ENCODE results near the gene FRMPD4. TPM values are rescaled to one million over a fixed set of nuclear protein-coding genes. Genes with fewer than 3 reads are reported as not detected.

The FRMPD4 gene
- total RNA-seq, 1 experiment from 2014 or later = not detected

- Histone ChIP-seq H2AFZ (ENCODE audit: low read length) (no peak overlapping the region), H3K27me3 (ENCODE audit: low read length) (no peaks in the 10 kb centered on the region), H3K36me3 (ENCODE audit: insufficient read depth, low read length) (no peaks in the 10 kb centered on the region), H3K9ac (ENCODE audit: low read length) (no peak overlapping the region), H3K27ac (ENCODE audit: low read length) (no peak overlapping the region), H3K4me1 (ENCODE audit: low read length) (no peaks in the 10 kb centered on the region), H3K79me2 (ENCODE audit: low read length) (no peaks in the 10 kb centered on the region), H3K9me3 (ENCODE audit: low read length) (no peaks in the 10 kb centered on the region), H3K4me3 (ENCODE audit: low read length) (no peak overlapping the region), H3K9me2 (replicated peaks; ENCODE audit: insufficient read depth, low read length) (no peaks in the 10 kb centered on the region), H4K20me1 (ENCODE audit: insufficient read depth, low read depth, low read length) (no peaks in the 10 kb centered on the region), H3K4me2 (ENCODE audit: low read depth, low read length, poor library complexity, severe bottlenecking) (no peak overlapping the region)
- DNase-seq = no peak
These were observed 176.4 kb downstream of the FRMPD4 start for GRCh38 chrX:12314651-12315050.

GRCh38 chrX:12315526-12315925 lies 177.3 kb downstream of the FRMPD4 start:
- H3K4me2 ChIP-seq (ENCODE audit: low read depth, low read length, poor library complexity, severe bottlenecking) = no peak overlapping the region
- no peak overlapping the region for H3K9ac ChIP-seq (ENCODE audit: low read length)
- no peaks in the 10 kb centered on the region for H3K4me1 ChIP-seq (ENCODE audit: low read length)
- H3K9me2 ChIP-seq (replicated peaks; ENCODE audit: insufficient read depth, low read length) = no peaks in the 10 kb centered on the region
- H3K79me2 ChIP-seq (ENCODE audit: low read length) = no peaks in the 10 kb centered on the region
- no peaks in the 10 kb centered on the region for H3K27me3 ChIP-seq (ENCODE audit: low read length)
- H3K9me3 ChIP-seq (ENCODE audit: low read length) = no peaks in the 10 kb centered on the region
- no peak overlapping the region for H3K27ac ChIP-seq (ENCODE audit: low read length)
- H3K36me3 ChIP-seq (ENCODE audit: insufficient read depth, low read length) = no peaks in the 10 kb centered on the region
- H3K4me3 ChIP-seq (ENCODE audit: low read length) = no peak overlapping the region
- H4K20me1 ChIP-seq (ENCODE audit: insufficient read depth, low read depth, low read length) = no peaks in the 10 kb centered on the region
- DNase-seq = no peak
- H2AFZ ChIP-seq (ENCODE audit: low read length) = no peak overlapping the region

- no peak overlapping the region for H3K9ac ChIP-seq (ENCODE audit: low read length)
- no peak overlapping the region for H3K27ac ChIP-seq (ENCODE audit: low read length)
- H4K20me1 ChIP-seq (ENCODE audit: insufficient read depth, low read depth, low read length) = no peaks in the 10 kb centered on the region
- H3K9me3 ChIP-seq (ENCODE audit: low read length) = no peaks in the 10 kb centered on the region
- H3K36me3 ChIP-seq (ENCODE audit: insufficient read depth, low read length) = no peaks in the 10 kb centered on the region
- no peaks in the 10 kb centered on the region for H3K4me1 ChIP-seq (ENCODE audit: low read length)
- H3K4me2 ChIP-seq (ENCODE audit: low read depth, low read length, poor library complexity, severe bottlenecking) = no peak overlapping the region
- H3K79me2 ChIP-seq (ENCODE audit: low read length) = no peaks in the 10 kb centered on the region
- H3K27me3 ChIP-seq (ENCODE audit: low read length) = no peaks in the 10 kb centered on the region
- no peak for DNase-seq
- H3K9me2 ChIP-seq (replicated peaks; ENCODE audit: insufficient read depth, low read length) = no peaks in the 10 kb centered on the region
- no peak overlapping the region for H3K4me3 ChIP-seq (ENCODE audit: low read length)
- no peak overlapping the region for H2AFZ ChIP-seq (ENCODE audit: low read length)
These were observed 180.8 kb downstream of the FRMPD4 start for GRCh38 chrX:12319003-12319519.

- Histone ChIP-seq H3K27ac (ENCODE audit: low read length) (no peak overlapping the region), H3K79me2 (ENCODE audit: low read length) (no peaks in the 10 kb centered on the region), H3K9ac (ENCODE audit: low read length) (no peak overlapping the region), H4K20me1 (ENCODE audit: insufficient read depth, low read depth, low read length) (no peaks in the 10 kb centered on the region), H3K4me3 (ENCODE audit: low read length) (no peak overlapping the region), H3K9me3 (ENCODE audit: low read length) (no peaks in the 10 kb centered on the region), H3K4me1 (ENCODE audit: low read length) (no peaks in the 10 kb centered on the region), H3K36me3 (ENCODE audit: insufficient read depth, low read length) (no peaks in the 10 kb centered on the region), H3K27me3 (ENCODE audit: low read length) (no peaks in the 10 kb centered on the region), H3K4me2 (ENCODE audit: low read depth, low read length, poor library complexity, severe bottlenecking) (no peak overlapping the region), H3K9me2 (replicated peaks; ENCODE audit: insufficient read depth, low read length) (no peaks in the 10 kb centered on the region), H2AFZ (ENCODE audit: low read length) (no peak overlapping the region)
- DNase-seq = no peak
These were observed 181.7 kb downstream of the FRMPD4 start for GRCh38 chrX:12319992-12320391.

GRCh38 chrX:12322031-12322430 lies 183.8 kb downstream of the FRMPD4 start:
- Histone ChIP-seq H3K27ac (ENCODE audit: low read length) (no peak overlapping the region), H3K79me2 (ENCODE audit: low read length) (no peaks in the 10 kb centered on the region), H3K4me2 (ENCODE audit: low read depth, low read length, poor library complexity, severe bottlenecking) (no peak overlapping the region), H3K9me3 (ENCODE audit: low read length) (no peaks in the 10 kb centered on the region), H3K4me3 (ENCODE audit: low read length) (no peak overlapping the region), H3K9ac (ENCODE audit: low read length) (no peak overlapping the region), H2AFZ (ENCODE audit: low read length) (no peak overlapping the region), H3K36me3 (ENCODE audit: insufficient read depth, low read length) (no peaks in the 10 kb centered on the region), H4K20me1 (ENCODE audit: insufficient read depth, low read depth, low read length) (no peaks in the 10 kb centered on the region), H3K27me3 (ENCODE audit: low read length) (no peaks in the 10 kb centered on the region), H3K4me1 (ENCODE audit: low read length) (no peaks in the 10 kb centered on the region), H3K9me2 (replicated peaks; ENCODE audit: insufficient read depth, low read length) (no peaks in the 10 kb centered on the region)
- DNase-seq = no peak

- no peaks in the 10 kb centered on the region for H3K27me3 ChIP-seq (ENCODE audit: low read length)
- no peak overlapping the region for H3K4me3 ChIP-seq (ENCODE audit: low read length)
- no peaks in the 10 kb centered on the region for H4K20me1 ChIP-seq (ENCODE audit: insufficient read depth, low read depth, low read length)
- no peak overlapping the region for H3K9ac ChIP-seq (ENCODE audit: low read length)
- H3K36me3 ChIP-seq (ENCODE audit: insufficient read depth, low read length) = no peaks in the 10 kb centered on the region
- DNase-seq = no peak
- no peak overlapping the region for H2AFZ ChIP-seq (ENCODE audit: low read length)
- no peak overlapping the region for H3K27ac ChIP-seq (ENCODE audit: low read length)
- no peaks in the 10 kb centered on the region; the same call in 1 of the 2 replicates for H3K9me2 ChIP-seq (replicated peaks; ENCODE audit: insufficient read depth, low read length)
- no peak overlapping the region for H3K4me2 ChIP-seq (ENCODE audit: low read depth, low read length, poor library complexity, severe bottlenecking)
- no peaks in the 10 kb centered on the region for H3K4me1 ChIP-seq (ENCODE audit: low read length)
- no peaks in the 10 kb centered on the region for H3K9me3 ChIP-seq (ENCODE audit: low read length)
- no peaks in the 10 kb centered on the region for H3K79me2 ChIP-seq (ENCODE audit: low read length)
These were observed 186.9 kb downstream of the FRMPD4 start for GRCh38 chrX:12325171-12325570.

GRCh38 chrX:12327836-12328235 lies 189.6 kb downstream of the FRMPD4 start:
- no peak for DNase-seq
- H2AFZ ChIP-seq (ENCODE audit: low read length) = no peak overlapping the region
- no peaks in the 10 kb centered on the region for H4K20me1 ChIP-seq (ENCODE audit: insufficient read depth, low read depth, low read length)
- no peak overlapping the region for H3K27ac ChIP-seq (ENCODE audit: low read length)
- no peaks in the 10 kb centered on the region for H3K9me3 ChIP-seq (ENCODE audit: low read length)
- no peak overlapping the region for H3K4me2 ChIP-seq (ENCODE audit: low read depth, low read length, poor library complexity, severe bottlenecking)
- H3K79me2 ChIP-seq (ENCODE audit: low read length) = no peaks in the 10 kb centered on the region
- no peaks in the 10 kb centered on the region for H3K4me1 ChIP-seq (ENCODE audit: low read length)
- H3K9me2 ChIP-seq (replicated peaks; ENCODE audit: insufficient read depth, low read length) = no peaks in the 10 kb centered on the region; the same call in 1 of the 2 replicates
- H3K36me3 ChIP-seq (ENCODE audit: insufficient read depth, low read length) = no peaks in the 10 kb centered on the region
- H3K9ac ChIP-seq (ENCODE audit: low read length) = no peak overlapping the region
- no peaks in the 10 kb centered on the region for H3K27me3 ChIP-seq (ENCODE audit: low read length)
- H3K4me3 ChIP-seq (ENCODE audit: low read length) = no peak overlapping the region

GRCh38 chrX:12329476-12329875 lies 191.2 kb downstream of the FRMPD4 start:
- Histone ChIP-seq H3K27me3 (ENCODE audit: low read length) (no peaks in the 10 kb centered on the region), H3K79me2 (ENCODE audit: low read length) (no peaks in the 10 kb centered on the region), H3K9me2 (replicated peaks; ENCODE audit: insufficient read depth, low read length) (no peaks in the 10 kb centered on the region; the same call in 1 of the 2 replicates), H3K4me3 (ENCODE audit: low read length) (no peak overlapping the region), H2AFZ (ENCODE audit: low read length) (no peak overlapping the region), H3K9me3 (ENCODE audit: low read length) (no peaks in the 10 kb centered on the region), H3K4me2 (ENCODE audit: low read depth, low read length, poor library complexity, severe bottlenecking) (no peak overlapping the region), H3K4me1 (ENCODE audit: low read length) (no peaks in the 10 kb centered on the region), H3K27ac (ENCODE audit: low read length) (no peak overlapping the region), H4K20me1 (ENCODE audit: insufficient read depth, low read depth, low read length) (no peaks in the 10 kb centered on the region), H3K36me3 (ENCODE audit: insufficient read depth, low read length) (no peaks in the 10 kb centered on the region), H3K9ac (ENCODE audit: low read length) (no peak overlapping the region)
- no peak for DNase-seq

- Histone ChIP-seq H3K4me2 (ENCODE audit: low read depth, low read length, poor library complexity, severe bottlenecking) (no peak overlapping the region), H4K20me1 (ENCODE audit: insufficient read depth, low read depth, low read length) (no peaks in the 10 kb centered on the region), H3K9ac (ENCODE audit: low read length) (no peak overlapping the region), H3K9me3 (ENCODE audit: low read length) (no peaks in the 10 kb centered on the region), H3K9me2 (replicated peaks; ENCODE audit: insufficient read depth, low read length) (no peaks in the 10 kb centered on the region; the same call in 1 of the 2 replicates), H3K27me3 (ENCODE audit: low read length) (no peaks in the 10 kb centered on the region), H3K36me3 (ENCODE audit: insufficient read depth, low read length) (no peaks in the 10 kb centered on the region), H3K4me1 (ENCODE audit: low read length) (no peaks in the 10 kb centered on the region), H3K4me3 (ENCODE audit: low read length) (no peak overlapping the region), H3K27ac (ENCODE audit: low read length) (no peak overlapping the region), H2AFZ (ENCODE audit: low read length) (no peak overlapping the region), H3K79me2 (ENCODE audit: low read length) (no peaks in the 10 kb centered on the region)
- no peak for DNase-seq
These were observed 192.6 kb downstream of the FRMPD4 start for GRCh38 chrX:12330841-12331240.

Data from Karpas-422 (cell line).